Karpas-422 (cell line): Measurements from ENCODE around the gene DHRS1. TPM values are rescaled to one million over a fixed set of nuclear protein-coding genes. Genes with fewer than 3 reads are reported as not detected.

Experiments
- DNase-seq: peaks from one replicate; pipeline ENCODE4 v3.0.0-alpha.2; 2015
- H2AFZ ChIP-seq: fragments of 200-600 bp; sonication (generic); 2 replicates; pipeline ENCODE4 v1.6.1; 2014; ENCODE audit warnings: antibody characterized with exemption, low read length, mixed read lengths
- H3K27ac ChIP-seq: fragments of 200-600 bp; sonication (generic); 2 replicates; pipeline ENCODE4 v1.5.1; 2014; ENCODE audit warnings: mild to moderate bottlenecking, low read length, moderate library complexity
- H3K27me3 ChIP-seq: fragments of 200-600 bp; sonication (generic); 2 replicates; pipeline ENCODE4 v1.6.1; 2014; ENCODE audit warnings: low read length, mixed read lengths
- H3K36me3 ChIP-seq: fragments of 200-600 bp; sonication (generic); 2 replicates; pipeline ENCODE4 v1.6.1; 2014; ENCODE audit warnings: low read length, mixed read lengths; ENCODE audit not compliant: insufficient read depth
- H3K4me1 ChIP-seq: fragments of 200-600 bp; sonication (generic); 2 replicates; pipeline ENCODE4 v1.6.1; 2014; ENCODE audit warnings: mild to moderate bottlenecking, low read length, mixed read lengths
- H3K4me2 ChIP-seq: fragments of 200-600 bp; sonication (generic); 2 replicates; pipeline ENCODE4 v1.6.1; 2014; ENCODE audit warnings: low read length, low read depth, mild to moderate bottlenecking; ENCODE audit not compliant: poor library complexity, severe bottlenecking
- H3K4me3 ChIP-seq: fragments of 200-600 bp; sonication (generic); 2 replicates; pipeline ENCODE4 v1.5.1; 2014; ENCODE audit warnings: mild to moderate bottlenecking, antibody characterized with exemption, low read length, mixed read lengths
- H3K79me2 ChIP-seq: fragments of 200-600 bp; sonication (generic); 2 replicates; pipeline ENCODE4 v1.6.1; 2014; ENCODE audit warnings: mild to moderate bottlenecking, low read length, mixed read lengths
- H3K9ac ChIP-seq: fragments of 200-600 bp; sonication (generic); 2 replicates; pipeline ENCODE4 v1.6.0; 2014; ENCODE audit warnings: low read length
- H3K9me2 ChIP-seq: fragments of 200-600 bp; sonication (generic), shearing (Covaris generic); replicated peaks from 2 replicates; pipeline ENCODE4 v1.6.0; 2014; ENCODE audit warnings: mild to moderate bottlenecking, low read length, moderate library complexity; ENCODE audit not compliant: insufficient read depth
- H3K9me3 ChIP-seq: fragments of 300-700, 200-600 bp; sonication (generic); 2 replicates; pipeline ENCODE4 v1.6.1; 2014; ENCODE audit warnings: low read length, mixed read lengths
- H4K20me1 ChIP-seq: fragments of 200-600 bp; sonication (generic); 2 replicates; pipeline ENCODE4 v1.6.1; 2014; ENCODE audit warnings: mild to moderate bottlenecking, antibody characterized with exemption, low read length, low read depth; ENCODE audit not compliant: insufficient read depth
- total RNA-seq: library from RNA; depleted of rRNA; stranded (reverse); fragments of >200 nt; shearing (Covaris generic); gene quantifications from 2 replicates; pipeline ENCODE4 v1.2.3, GENCODE V29; 2014; ENCODE audit warnings: low replicate concordance

DHRS1 gene
- total RNA-seq, 1 experiment from 2014 or later = 35.9 TPM

- 0 out of 2 replicates have a peak overlapping the region, but pooled peaks have one; percentile 57 for H3K4me3 ChIP-seq
- H3K9me3 ChIP-seq = no peaks in the 10 kb centered on the region
- no peaks in the 10 kb centered on the region for H3K27me3 ChIP-seq
- H3K27ac ChIP-seq = no peak overlapping the region
- H3K4me1 ChIP-seq = peaks cover 10% of the 10 kb centered on the region
- H3K4me2 ChIP-seq = peak overlapping the region; percentile 62
- no peaks in the 10 kb centered on the region for H3K36me3 ChIP-seq
- no peak overlapping the region for H2AFZ ChIP-seq
- no peaks in the 10 kb centered on the region for H3K9me2 ChIP-seq
- H3K9ac ChIP-seq = no peak overlapping the region
- no peaks in the 10 kb centered on the region for H3K79me2 ChIP-seq
- no peaks in the 10 kb centered on the region for H4K20me1 ChIP-seq
- DNase-seq = no peak
These were observed 39.3 kb upstream of the DHRS1 start for GRCh38 chr14:24338843-24339242.

DNA sequence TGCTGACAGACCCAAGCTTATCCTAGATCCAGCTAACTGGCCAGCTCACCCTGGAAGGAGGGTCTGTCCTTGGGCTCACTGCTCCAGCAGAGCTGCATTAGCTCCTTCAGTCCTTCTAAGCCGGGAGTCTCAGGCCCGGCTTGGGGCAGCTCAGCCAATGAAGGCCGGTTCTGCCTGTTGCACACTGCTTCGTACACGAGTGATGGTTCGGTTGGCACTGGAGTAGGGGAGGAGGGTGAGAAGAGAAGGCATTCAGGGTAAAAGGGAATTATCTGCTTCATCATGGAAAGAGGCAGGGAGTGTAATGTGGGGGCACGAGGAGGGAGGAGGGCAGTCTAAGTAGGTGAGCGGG is 38.2 kb upstream of the DHRS1 start:
- DNase-seq = no peak
- peaks cover 15% of the 10 kb centered on the region for H3K4me1 ChIP-seq
- H3K4me3 ChIP-seq = no peak overlapping the region
- no peak overlapping the region for H2AFZ ChIP-seq
- no peaks in the 10 kb centered on the region for H3K9me3 ChIP-seq
- no peaks in the 10 kb centered on the region for H4K20me1 ChIP-seq
- no peaks in the 10 kb centered on the region for H3K36me3 ChIP-seq
- H3K9ac ChIP-seq = no peak overlapping the region
- no peaks in the 10 kb centered on the region for H3K79me2 ChIP-seq
- H3K4me2 ChIP-seq = no peak overlapping the region
- no peak overlapping the region for H3K27ac ChIP-seq
- H3K9me2 ChIP-seq = no peaks in the 10 kb centered on the region
- no peaks in the 10 kb centered on the region for H3K27me3 ChIP-seq

DNA sequence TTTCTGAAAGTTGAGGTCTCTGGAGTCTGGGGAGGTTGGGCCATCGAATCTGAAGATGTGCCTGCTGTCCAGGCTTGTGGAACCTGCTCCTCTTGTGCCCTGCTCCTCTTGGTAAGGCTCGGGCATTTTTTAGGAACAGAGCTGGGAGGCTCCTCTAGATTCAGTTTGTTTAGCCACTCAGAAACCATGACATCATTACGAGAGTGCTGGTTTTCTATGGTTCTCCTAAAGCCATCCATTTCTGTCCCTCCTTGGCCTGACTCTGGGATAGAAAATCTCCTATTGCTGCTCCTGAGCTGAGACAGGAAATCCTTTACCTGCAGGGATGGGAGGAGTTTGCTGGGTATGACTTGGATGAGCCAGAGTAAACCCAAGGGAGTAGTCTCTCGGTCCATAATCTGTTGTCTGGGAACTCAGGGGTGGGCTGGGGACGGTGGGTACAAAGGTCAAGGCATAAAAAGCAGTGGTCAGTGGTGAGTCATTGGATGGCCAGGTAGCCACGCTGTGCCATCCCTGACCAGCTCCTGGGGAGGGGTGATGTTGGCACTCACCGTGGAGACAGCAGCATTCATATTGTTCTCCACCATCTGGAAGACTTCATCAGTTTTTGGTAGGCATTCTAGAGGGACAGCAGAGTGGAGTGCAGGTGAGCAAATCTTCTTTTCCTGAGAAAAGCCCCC is 37.7 kb upstream of the DHRS1 start:
- Histone ChIP-seq H2AFZ (no peak overlapping the region), H3K9me3 (no peaks in the 10 kb centered on the region), H3K9ac (no peak overlapping the region), H3K27ac (no peak overlapping the region), H4K20me1 (no peaks in the 10 kb centered on the region), H3K79me2 (no peaks in the 10 kb centered on the region), H3K27me3 (no peaks in the 10 kb centered on the region), H3K4me1 (peaks cover 20% of the 10 kb centered on the region), H3K9me2 (no peaks in the 10 kb centered on the region), H3K4me3 (no peak overlapping the region), H3K4me2 (no peak overlapping the region), H3K36me3 (no peaks in the 10 kb centered on the region)
- DNase-seq = no peak

GRCh38 chr14:24335461-24336171 is 36.0 kb upstream of the DHRS1 start:
- no peaks in the 10 kb centered on the region for H3K9me2 ChIP-seq
- H4K20me1 ChIP-seq = no peaks in the 10 kb centered on the region
- no peak overlapping the region for H3K4me2 ChIP-seq
- H3K27ac ChIP-seq = no peak overlapping the region
- no peak for DNase-seq
- H3K79me2 ChIP-seq = no peaks in the 10 kb centered on the region
- no peak overlapping the region for H3K4me3 ChIP-seq
- no peaks in the 10 kb centered on the region for H3K27me3 ChIP-seq
- H3K9me3 ChIP-seq = no peaks in the 10 kb centered on the region
- H2AFZ ChIP-seq = no peak overlapping the region
- H3K4me1 ChIP-seq = peaks cover 25% of the 10 kb centered on the region
- no peaks in the 10 kb centered on the region for H3K36me3 ChIP-seq
- H3K9ac ChIP-seq = no peak overlapping the region

DNA sequence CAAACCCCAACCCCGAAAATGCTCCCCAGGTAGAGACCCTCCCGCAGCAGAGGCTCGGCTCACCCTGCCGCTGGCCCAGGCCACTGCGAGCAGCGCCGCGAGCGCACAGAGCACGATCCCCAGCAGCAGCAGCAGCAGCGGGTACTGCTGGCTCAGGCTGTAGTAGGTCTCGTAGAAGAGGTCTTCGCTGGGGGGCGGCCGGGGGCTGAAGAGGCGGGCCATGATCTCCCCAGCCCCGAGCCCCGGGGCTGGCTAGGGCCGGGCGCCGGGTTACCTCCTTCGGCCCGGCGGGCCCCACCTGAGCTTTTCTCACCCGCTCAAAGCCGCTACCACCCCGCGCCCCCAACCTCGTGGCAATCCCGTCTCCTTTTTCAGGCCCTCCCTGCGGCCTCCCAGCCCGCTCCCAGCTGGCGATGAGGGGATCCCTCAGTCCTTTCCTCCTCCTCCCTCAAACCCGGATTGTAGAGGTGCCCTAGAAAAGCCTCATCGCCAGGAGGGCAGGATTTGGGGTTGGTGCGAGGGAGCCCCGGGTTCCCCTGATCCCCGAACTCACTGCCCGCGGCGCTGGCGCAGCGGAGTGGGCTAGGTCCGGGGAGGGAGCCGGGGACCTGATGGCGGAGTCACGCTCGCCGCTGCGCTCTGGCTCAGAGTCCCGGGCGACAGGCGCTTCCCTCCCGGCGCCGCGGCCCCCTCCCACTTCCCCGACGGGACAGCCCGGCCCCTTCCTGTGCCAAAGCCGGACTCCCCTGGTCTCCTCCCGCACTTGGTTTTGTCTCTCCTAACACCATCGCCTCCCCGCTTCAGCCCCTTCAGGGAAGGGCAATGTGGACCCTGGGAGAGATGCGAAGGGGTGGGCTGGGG is 35.1 kb upstream of the DHRS1 start, which contains the start of gene ADCY4:
ADCY4 (minus strand) TSS at position 641 of the 861 bp plus-strand sequence; CDS start at position 222, 419 bp downstream.
- H3K79me2 ChIP-seq = no peaks in the 10 kb centered on the region
- H3K4me2 ChIP-seq = peak within 1 kb of the TSS; percentile 54
- no peaks in the 10 kb centered on the region for H3K9me3 ChIP-seq
- peak within 1 kb of the TSS; percentile 40; the same call in 1 of the 2 replicates for H3K9ac ChIP-seq
- no peaks in the 10 kb centered on the region for H4K20me1 ChIP-seq
- H3K4me1 ChIP-seq = peaks cover 24% of the 10 kb centered on the region
- DNase-seq = no peak
- H3K9me2 ChIP-seq = no peaks in the 10 kb centered on the region
- peak within 1 kb of the TSS; percentile 16; the same call in 1 of the 2 replicates for H3K4me3 ChIP-seq
- no peak within 1 kb of the TSS; the same call in 1 of the 2 replicates for H2AFZ ChIP-seq
- H3K36me3 ChIP-seq = no peaks in the 10 kb centered on the region
- H3K27ac ChIP-seq = no peak within 1 kb of the TSS
- no peaks in the 10 kb centered on the region for H3K27me3 ChIP-seq

GRCh38 chr14:24332268-24332993 is 32.9 kb upstream of the DHRS1 start:
- H3K27ac ChIP-seq = no peak overlapping the region
- no peaks in the 10 kb centered on the region for H3K36me3 ChIP-seq
- H3K4me2 ChIP-seq = peak overlapping the region; percentile 58
- no peaks in the 10 kb centered on the region for H3K9me3 ChIP-seq
- peak overlapping the region; percentile 40; the same call in 1 of the 2 replicates for H2AFZ ChIP-seq
- H3K4me1 ChIP-seq = peaks cover 18% of the 10 kb centered on the region
- no peaks in the 10 kb centered on the region for H3K27me3 ChIP-seq
- H3K9me2 ChIP-seq = no peaks in the 10 kb centered on the region
- peak overlapping the region; percentile 39; the same call in 1 of the 2 replicates for H3K4me3 ChIP-seq
- 0 out of 2 replicates have a peak overlapping the region, but pooled peaks have one; percentile 16 for H3K9ac ChIP-seq
- no peaks in the 10 kb centered on the region for H4K20me1 ChIP-seq
- no peaks in the 10 kb centered on the region for H3K79me2 ChIP-seq
- DNase-seq = peak; percentile 97

DNA sequence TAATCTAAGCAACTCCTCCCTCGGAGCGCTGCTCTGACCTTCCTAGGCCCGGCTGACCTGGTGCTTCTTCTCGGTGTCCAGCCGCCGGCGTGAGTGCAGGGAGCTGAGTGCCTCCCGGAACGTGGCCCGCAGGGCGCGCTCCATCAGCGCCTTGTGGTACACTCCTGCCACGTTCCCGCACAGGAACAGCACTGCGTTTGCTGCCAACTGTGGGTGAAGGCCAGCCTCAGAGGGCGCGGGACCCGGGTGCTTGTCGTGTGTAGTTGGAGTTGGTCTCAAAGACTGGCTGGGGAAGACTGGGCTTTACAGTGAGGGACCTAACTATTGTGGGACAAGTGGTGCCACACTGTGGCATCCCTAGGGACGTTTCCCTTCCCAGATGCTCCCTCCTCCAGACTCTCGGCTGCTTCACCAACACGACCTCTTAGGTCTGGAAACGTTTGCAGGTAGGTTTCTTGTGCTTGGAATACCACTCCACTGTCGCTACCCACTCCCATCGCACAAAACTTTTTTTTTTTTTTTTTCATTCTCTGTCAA is 32.2 kb upstream of the DHRS1 start:
- Histone ChIP-seq H3K9me3 (no peaks in the 10 kb centered on the region), H3K4me3 (no peak overlapping the region), H3K79me2 (no peaks in the 10 kb centered on the region), H3K4me2 (peak overlapping the region; percentile 58), H3K9ac (no peak overlapping the region), H3K27me3 (no peaks in the 10 kb centered on the region), H3K36me3 (no peaks in the 10 kb centered on the region), H4K20me1 (no peaks in the 10 kb centered on the region), H3K27ac (no peak overlapping the region), H3K4me1 (peaks cover 18% of the 10 kb centered on the region), H3K9me2 (no peaks in the 10 kb centered on the region), H2AFZ (no peak overlapping the region)
- DNase-seq = no peak
